ENCODE data around the gene ZNF718. TPM values are rescaled to one million over a fixed set of nuclear protein-coding genes. Genes with fewer than 3 reads are reported as not detected.
A peak's percentile ranks its signal among the peaks of the same experiment; 100 is the strongest.
"Not testable (repeated sequence)": the region's sequence is repeated elsewhere in the genome, so short reads cannot be mapped to it uniquely, and the experiment has no call there.

The ZNF718 gene
- total RNA-seq, 2 donors from 2014 or later, result 6.5 to 7.6 TPM

DNA sequence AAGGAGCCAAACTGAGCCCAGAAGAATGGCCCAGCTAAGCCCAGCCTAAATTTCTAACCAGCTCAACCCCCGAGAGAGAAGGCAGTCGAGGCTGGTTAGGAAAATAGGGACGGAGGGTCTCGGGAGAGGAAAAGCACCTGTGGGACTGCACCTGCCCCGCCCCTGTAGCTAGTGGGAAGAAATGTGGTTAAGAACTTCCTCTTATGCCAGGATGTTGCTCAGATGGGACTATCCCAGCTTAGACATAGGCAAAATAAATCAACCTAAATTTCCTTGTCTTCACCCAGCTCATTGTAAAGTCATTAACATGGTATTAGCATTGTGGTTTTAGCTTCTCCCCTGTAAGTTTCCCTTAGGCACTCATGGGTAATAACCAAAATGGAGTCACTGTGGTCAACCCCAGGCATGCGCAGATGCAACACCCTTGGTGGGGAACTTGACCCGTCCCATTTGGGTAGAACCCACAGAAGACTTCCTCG lies 86.8 kb downstream of the ZNF718 start:
- DNase-seq (no peak), ATAC-seq (no peak)
- TF ChIP-seq, protein P1, sequence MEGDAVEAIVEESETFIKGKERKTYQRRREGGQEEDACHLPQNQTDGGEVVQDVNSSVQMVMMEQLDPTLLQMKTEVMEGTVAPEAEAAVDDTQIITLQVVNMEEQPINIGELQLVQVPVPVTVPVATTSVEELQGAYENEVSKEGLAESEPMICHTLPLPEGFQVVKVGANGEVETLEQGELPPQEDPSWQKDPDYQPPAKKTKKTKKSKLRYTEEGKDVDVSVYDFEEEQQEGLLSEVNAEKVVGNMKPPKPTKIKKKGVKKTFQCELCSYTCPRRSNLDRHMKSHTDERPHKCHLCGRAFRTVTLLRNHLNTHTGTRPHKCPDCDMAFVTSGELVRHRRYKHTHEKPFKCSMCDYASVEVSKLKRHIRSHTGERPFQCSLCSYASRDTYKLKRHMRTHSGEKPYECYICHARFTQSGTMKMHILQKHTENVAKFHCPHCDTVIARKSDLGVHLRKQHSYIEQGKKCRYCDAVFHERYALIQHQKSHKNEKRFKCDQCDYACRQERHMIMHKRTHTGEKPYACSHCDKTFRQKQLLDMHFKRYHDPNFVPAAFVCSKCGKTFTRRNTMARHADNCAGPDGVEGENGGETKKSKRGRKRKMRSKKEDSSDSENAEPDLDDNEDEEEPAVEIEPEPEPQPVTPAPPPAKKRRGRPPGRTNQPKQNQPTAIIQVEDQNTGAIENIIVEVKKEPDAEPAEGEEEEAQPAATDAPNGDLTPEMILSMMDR (IDR thresholded peaks at IDR 0.05), result no peak
- no peak for TF ChIP-seq POLR2A (IDR thresholded peaks at IDR 0.05)
- H3K9me3 ChIP-seq, result no peaks in the 10 kb centered on the region
- no peak overlapping the region for H3K4me3 ChIP-seq
- H3K4me1 ChIP-seq, result peaks cover 12% of the 10 kb centered on the region
- intact Hi-C loops (cut with DNase I), result no loop called here
- no peak overlapping the region for H3K27ac ChIP-seq
- H3K36me3 ChIP-seq (replicated peaks in 1 of 2; ENCODE audit: insufficient read depth in 1 of 2, low read depth in 2 of 2), result no peaks in the 10 kb centered on the region
- H3K27me3 ChIP-seq, result no peaks in the 10 kb centered on the region
- WGBS, 2 donors, result 61 to 90% methylated on average over 8 of the region's 8 CpGs

DNA sequence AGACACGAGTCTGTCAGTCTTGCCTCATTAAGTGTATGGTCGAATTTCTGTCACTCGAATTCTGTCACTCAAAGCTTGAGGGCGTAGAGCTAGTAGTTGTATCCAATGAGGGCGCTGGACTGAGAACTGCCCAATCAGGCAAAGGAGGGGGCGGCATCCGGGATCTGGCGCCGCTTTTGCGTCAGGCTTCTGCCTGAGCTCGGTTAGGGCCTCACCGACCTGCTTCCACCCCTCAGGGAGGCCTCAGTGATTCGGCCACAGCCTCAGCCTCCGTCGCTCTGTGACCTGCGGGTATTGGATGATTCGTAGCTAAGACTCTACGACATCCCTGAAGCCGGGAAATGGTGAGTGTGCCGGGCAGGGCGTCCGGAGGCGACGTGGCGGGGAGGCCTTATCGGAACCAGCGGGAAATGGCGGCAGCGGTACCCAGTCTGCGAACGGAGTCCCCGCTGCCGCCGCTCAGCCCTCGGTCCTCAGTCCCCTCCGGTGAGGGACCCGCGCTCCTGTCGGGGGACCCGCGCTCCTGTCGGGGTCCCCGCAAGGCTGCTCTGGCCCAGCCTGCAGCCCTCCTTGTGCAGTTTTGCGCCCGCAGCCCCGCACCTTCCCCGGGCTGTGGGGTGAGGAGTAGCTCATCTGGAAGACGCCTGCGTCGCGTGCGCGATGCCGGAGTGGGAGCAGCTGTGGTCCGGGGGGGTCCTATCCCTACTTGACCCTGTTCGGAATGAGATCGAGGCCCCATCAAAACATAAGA lies 88.3 kb downstream of the ZNF718 start:
- no peaks in the 10 kb centered on the region for H3K27me3 ChIP-seq
- no peaks in the 10 kb centered on the region for H3K36me3 ChIP-seq (replicated peaks in 1 of 2; ENCODE audit: insufficient read depth in 1 of 2, low read depth in 2 of 2)
- intact Hi-C loops (cut with DNase I), result no loop called here
- no peaks in the 10 kb centered on the region for H3K9me3 ChIP-seq
- TF ChIP-seq, protein P1 (IDR thresholded peaks at IDR 0.05), result no peak
- peak; percentile 40 to 79 (median 73) for TF ChIP-seq POLR2A (IDR thresholded peaks at IDR 0.05)
- ATAC-seq, result peak; percentile 98
- peak overlapping the region; percentile 57 to 80 for H3K4me3 ChIP-seq
- WGBS, 2 donors, result 2% methylated on average over 12 to 44 of the region's 57 CpGs
- peaks cover 12% of the 10 kb centered on the region for H3K4me1 ChIP-seq
- H3K27ac ChIP-seq, result peak overlapping the region; percentile 56 to 78 (median 73)
- peak; percentile 80 to 88 (median 82) for DNase-seq

DNA sequence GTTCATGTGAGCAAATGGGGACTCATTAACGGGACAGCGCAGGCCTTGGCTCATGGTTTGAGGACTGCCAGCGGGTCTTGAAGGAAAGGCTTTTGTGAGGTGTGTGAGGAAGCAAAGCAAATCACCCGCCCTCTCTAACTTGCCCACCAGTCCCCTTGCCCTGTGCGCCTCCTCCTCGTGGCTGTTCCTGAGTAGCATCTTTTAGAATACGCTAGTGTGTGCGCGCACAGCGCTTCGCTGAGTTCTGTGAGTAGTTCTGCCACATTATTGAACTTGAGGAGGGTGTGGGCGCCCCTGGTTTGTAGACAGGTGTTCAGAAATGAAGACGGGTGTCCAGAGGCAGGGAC lies 88.9 kb downstream of the ZNF718 start:
- peak; percentile 7 for ATAC-seq
- H3K4me1 ChIP-seq, result peaks cover 12% of the 10 kb centered on the region
- intact Hi-C loops (cut with DNase I); H3K36me3 ChIP-seq (replicated peaks in 1 of 2; ENCODE audit: insufficient read depth in 1 of 2, low read depth in 2 of 2); H3K9me3 ChIP-seq; H3K27me3 ChIP-seq: not testable (repeated sequence)
- WGBS, 2 donors, result 6 to 15% methylated on average over 12 to 13 of the region's 13 CpGs
- DNase-seq, result peak in 2 of 4 donors; percentile 19 to 31
- peak overlapping the region in 3 of 4 donors; percentile 71 to 78 (median 75) for H3K27ac ChIP-seq
- peak overlapping the region; percentile 57 to 80 for H3K4me3 ChIP-seq

Other genes starting within 250 kb of the ZNF718 start
- gene ZNF595, start 71.2 kb upstream of the ZNF718 start, total RNA-seq, result 10 to 100 TPM; 21.4 to 27.2 TPM
- gene ZNF732, start 181.0 kb downstream of the ZNF718 start, total RNA-seq, result not detected
- gene ZNF141, start 213.3 kb downstream of the ZNF718 start, total RNA-seq, result 10 to 100 TPM; 20.2 to 24.1 TPM